T-cell (primary cell): Measurements from ENCODE around the gene SLC6A6. TPM values are rescaled to one million over a fixed set of nuclear protein-coding genes. Genes with fewer than 3 reads are reported as not detected.

ENCODE experiments used
- ATAC-seq, 4 experiments: fragments of 200-7000 bp in 3 of 4; fragments of 150-1000 bp in 1 of 4; cut with Tn5 transposase; replicated peaks in 1 of 4; 1 replicate in 3 of 4; 2 replicates in 1 of 4; pipeline ENCODE4 v1.10.0; 2021; ENCODE audit warnings: moderate library complexity in 3 of 4, mild to moderate bottlenecking in 2 of 4, moderate number of reproducible peaks in 1 of 4
- CTCF ChIA-PET, 2 donors: fragments of 300-600 bp; sonication (Branson Sonifier 250); formaldehyde crosslinking; loops; one replicate each; lab custom pipeline; 2022; ENCODE audit warnings: antibody characterized with exemption in 2 of 2; lab: Charles Lee
- POLR2A ChIA-PET, 2 donors: fragments of 300-600 bp; sonication (Branson Sonifier 250); formaldehyde crosslinking; loops; one replicate each; lab custom pipeline; 2022; ENCODE audit warnings: antibody characterized with exemption in 2 of 2; lab: Charles Lee
- DNase-seq, 35 experiments: peaks; one replicate each; pipeline versions ENCODE4 v3.0.0 to v3.0.0-alpha.2; 2013 to 2023
- H3K27ac ChIP-seq: one replicate; pipeline ENCODE4 v1.5.1; 2013; ENCODE audit warnings: low read length
- H3K27me3 ChIP-seq, 2 experiments: replicated peaks in 1 of 2; 1 replicate in 1 of 2; 2 replicates in 1 of 2; pipeline versions ENCODE4 v1.6.1 to v1.7.0; 2013; ENCODE audit warnings: low read length in 1 of 2, mixed read lengths in 1 of 2; ENCODE audit not compliant: control insufficient read depth in 2 of 2, insufficient read depth in 2 of 2; ENCODE audit errors: extremely low read depth in 1 of 2
- H3K36me3 ChIP-seq, 2 donors: 1 replicate in 1 of 2; 2 replicates in 1 of 2; pipeline versions ENCODE4 v1.6.1 to v1.7.0; 2013; ENCODE audit warnings: low read length in 1 of 2; ENCODE audit not compliant: control insufficient read depth in 2 of 2, insufficient read depth in 1 of 2; ENCODE audit errors: extremely low read depth in 1 of 2
- H3K4me1 ChIP-seq, 2 experiments: 1 replicate in 1 of 2; 2 replicates in 1 of 2; pipeline versions ENCODE4 v1.6.1 to v1.7.0; 2013; ENCODE audit warnings: low read length in 2 of 2, mixed read lengths in 1 of 2; ENCODE audit not compliant: insufficient read depth in 2 of 2, control insufficient read depth in 1 of 2; ENCODE audit errors: extremely low read depth in 1 of 2
- H3K4me3 ChIP-seq, 2 donors: 1 replicate in 1 of 2; 2 replicates in 1 of 2; pipeline versions ENCODE4 v1.5.1 to v1.7.0; 2013; ENCODE audit warnings: mild to moderate bottlenecking in 2 of 2, low read length in 1 of 2, moderate library complexity in 1 of 2; ENCODE audit not compliant: control insufficient read depth in 1 of 2; ENCODE audit errors: extremely low read depth in 1 of 2
- H3K9me3 ChIP-seq: 2 replicates; pipeline ENCODE4 v1.7.0; 2013
- H3K27ac Mint-ChIP-seq, 2 donors: one replicate each; pipeline ENCODE4 v1.8.0; 2020 to 2021; ENCODE audit warnings: mild to moderate bottlenecking in 2 of 2, mixed read lengths in 2 of 2
- H3K27me3 Mint-ChIP-seq, 2 donors: one replicate each; pipeline ENCODE4 v1.8.0; 2021 to 2022; ENCODE audit warnings: mixed read lengths in 2 of 2
- H3K36me3 Mint-ChIP-seq: one replicate; pipeline ENCODE4 v1.8.0; 2021; ENCODE audit warnings: mixed read lengths
- H3K4me1 Mint-ChIP-seq, 3 donors: one replicate each; pipeline ENCODE4 v1.8.0; 2020 to 2022; ENCODE audit warnings: mixed read lengths in 3 of 3, mild to moderate bottlenecking in 1 of 3
- H3K4me3 Mint-ChIP-seq, 3 donors: one replicate each; pipeline ENCODE4 v1.8.0; 2020 to 2022; ENCODE audit warnings: mild to moderate bottlenecking in 3 of 3, mixed read lengths in 3 of 3, moderate library complexity in 3 of 3
- H3K9me3 Mint-ChIP-seq, 3 donors: one replicate each; pipeline ENCODE4 v1.8.0; 2020 to 2022; ENCODE audit warnings: mixed read lengths in 3 of 3
- WGBS: methylation state at CpG from one replicate; pipeline ENCODE4 v1.1.5; 2013; ENCODE audit warnings: missing lambda C conversion rate; ENCODE audit not compliant: insufficient coverage; 5-methylcytosine and 5-hydroxymethylcytosine counted together
- total RNA-seq, 35 experiments: library from RNA in 6 of 35; stranded (reverse) in 6 of 35; fragments of 120-200 nt in 1 of 35; gene quantifications; one replicate each; pipeline versions ENCODE4 v1.2.1 to v1.2.4 and lab custom pipeline; 2013 to 2026

Gene SLC6A6
- total RNA-seq, 5 donors from 2014 or later (not counting 1 experiment from before 2014, with no cell fraction given): 49.3 to 72.5 (median 63.6) TPM

GRCh38 chr3:14536055-14536815 is 133.8 kb downstream of the SLC6A6 start:
- 85% methylated on average over 4 of the region's 10 CpGs for WGBS
- Mint-ChIP-seq H3K4me1 (no peaks in the 10 kb centered on the region), H3K27me3 (peaks cover 0 to 11% of the 10 kb centered on the region in 2 donors), H3K27ac (no peak overlapping the region), H3K4me3 (no peak overlapping the region), H3K36me3 (no peaks in the 10 kb centered on the region), H3K9me3 (no peaks in the 10 kb centered on the region)
- no peaks in the 10 kb centered on the region for H3K9me3 ChIP-seq
- H3K4me1 ChIP-seq: no peaks in the 10 kb centered on the region
- ATAC-seq (no peak), DNase-seq (no peak)
- no peak overlapping the region for H3K4me3 ChIP-seq
- H3K27me3 ChIP-seq: peaks cover 0 to 47% of the 10 kb centered on the region in 2 experiments
- ChIA-PET CTCF (no interaction called here), POLR2A (no interaction called here)
- H3K36me3 ChIP-seq: no peaks in the 10 kb centered on the region
- no peak overlapping the region for H3K27ac ChIP-seq

- Histone ChIP-seq H3K4me1 (no peaks in the 10 kb centered on the region), H3K9me3 (no peaks in the 10 kb centered on the region), H3K27me3 (peaks cover 0 to 44% of the 10 kb centered on the region in 2 experiments), H3K36me3 (no peaks in the 10 kb centered on the region), H3K27ac (no peak overlapping the region), H3K4me3 (no peak overlapping the region)
- no peaks in the 10 kb centered on the region for H3K9me3 Mint-ChIP-seq
- H3K4me1 Mint-ChIP-seq: no peaks in the 10 kb centered on the region
- CTCF ChIA-PET: no interaction called here
- 87% methylated on average over 9 of the region's 12 CpGs for WGBS
- peaks cover 0 to 8% of the 10 kb centered on the region in 2 donors for H3K27me3 Mint-ChIP-seq
- POLR2A ChIA-PET: no interaction called here
- DNase-seq: no peak
- no peaks in the 10 kb centered on the region for H3K36me3 Mint-ChIP-seq
- ATAC-seq: no peak
- no peak overlapping the region for H3K27ac Mint-ChIP-seq
- H3K4me3 Mint-ChIP-seq: no peak overlapping the region
Measured at GRCh38 chr3:14536837-14537589, 134.6 kb downstream of the SLC6A6 start.

- DNase-seq: no peak
- CTCF ChIA-PET: no interaction called here
- no peak for ATAC-seq
- no peak overlapping the region for H3K27ac ChIP-seq
- H3K36me3 ChIP-seq: no peaks in the 10 kb centered on the region
- peaks cover 0 to 13% of the 10 kb centered on the region in 2 donors for H3K27me3 Mint-ChIP-seq
- no peaks in the 10 kb centered on the region for H3K4me1 Mint-ChIP-seq
- H3K9me3 ChIP-seq: no peaks in the 10 kb centered on the region
- H3K4me3 ChIP-seq: no peak overlapping the region
- H3K36me3 Mint-ChIP-seq: no peaks in the 10 kb centered on the region
- no peaks in the 10 kb centered on the region for H3K9me3 Mint-ChIP-seq
- POLR2A ChIA-PET: no interaction called here
- H3K27ac Mint-ChIP-seq: no peak overlapping the region
- H3K27me3 ChIP-seq: peaks cover 0 to 36% of the 10 kb centered on the region in 2 experiments
- no peaks in the 10 kb centered on the region for H3K4me1 ChIP-seq
- H3K4me3 Mint-ChIP-seq: no peak overlapping the region
- WGBS: 83% methylated on average over 7 of the region's 10 CpGs
Measured at GRCh38 chr3:14537590-14538450, 135.4 kb downstream of the SLC6A6 start.

- Histone ChIP-seq H3K4me1 (no peaks in the 10 kb centered on the region), H3K4me3 (no peak overlapping the region), H3K36me3 (no peaks in the 10 kb centered on the region), H3K9me3 (no peaks in the 10 kb centered on the region), H3K27me3 (peaks cover 0 to 36% of the 10 kb centered on the region in 2 experiments), H3K27ac (no peak overlapping the region)
- POLR2A ChIA-PET: no interaction called here
- Mint-ChIP-seq H3K9me3 (no peaks in the 10 kb centered on the region), H3K27ac (no peak overlapping the region), H3K36me3 (no peaks in the 10 kb centered on the region), H3K4me3 (no peak overlapping the region), H3K27me3 (peaks cover 0 to 12% of the 10 kb centered on the region in 2 donors), H3K4me1 (no peaks in the 10 kb centered on the region)
- CTCF ChIA-PET: no interaction called here
- DNase-seq (no peak), ATAC-seq (no peak)
- WGBS: 86% methylated on average over 2 of the region's 3 CpGs
Measured at GRCh38 chr3:14538451-14539088, 136.2 kb downstream of the SLC6A6 start.

Other genes starting within 250 kb of the SLC6A6 start
- gene XPC, start 224.0 kb upstream of the SLC6A6 start, total RNA-seq: 10 to 100 TPM; 67.8 to 90.7 (median 76.9) TPM
- 1 to 10 TPM; 6.7 to 8.4 (median 7.3) TPM for gene LSM3, start 223.8 kb upstream of the SLC6A6 start, total RNA-seq
- under 1 TPM in 1 of 5 donors, not detected in 4; 0.20 TPM for gene GRIP2, start 137.7 kb downstream of the SLC6A6 start, total RNA-seq
- gene CCDC174, start 249.2 kb downstream of the SLC6A6 start, total RNA-seq: 10 to 100 TPM; 36.1 to 48.9 (median 40.6) TPM